ENCODE data around the gene RNASEL. TPM values are rescaled to one million over a fixed set of nuclear protein-coding genes. Genes with fewer than 3 reads are reported as not detected.

RNASEL gene
- total and polyA plus RNA-seq, 4 donors = 1.3 to 3.9 (median 2.4) TPM

- Histone ChIP-seq H3K27ac (ENCODE audit: low read depth in 1 of 2, low read length in 2 of 2) (no peak overlapping the region), H3K27me3 (ENCODE audit: control insufficient read depth in 4 of 4, insufficient read depth in 4 of 4, low read length in 3 of 4) (no peaks in the 10 kb centered on the region), H3K36me3 (ENCODE audit: control insufficient read depth in 4 of 4, insufficient read depth in 3 of 4, low read depth in 1 of 4, low read length in 3 of 4) (no peaks in the 10 kb centered on the region), H3K4me3 (ENCODE audit: low read depth in 1 of 3, low read length in 3 of 3) (no peak overlapping the region), H3K9me3 (ENCODE audit: control insufficient read depth in 4 of 4, low read length in 3 of 4) (no peaks in the 10 kb centered on the region), H3K4me1 (ENCODE audit: control insufficient read depth in 4 of 4, insufficient read depth in 4 of 4, low read length in 3 of 4) (peaks cover 4 to 19% (median 9%) of the 10 kb centered on the region in 4 donors), H3K9ac (ENCODE audit: low read depth in 1 of 2, low read length in 2 of 2) (no peak overlapping the region)
- 81% methylated on average over 1 of the region's 1 CpG for WGBS
- no peak for TF ChIP-seq YY1 (IDR thresholded peaks at IDR 0.05)
- DNase-seq (ENCODE audit: low spot score) = no peak
Measured at GRCh38 chr1:182607566-182607965, 18.5 kb upstream of the RNASEL start.

GRCh38 chr1:182604175-182605164, 15.4 kb upstream of the RNASEL start, which contains the start of gene RGS16:
TSS of gene RGS16 (minus strand) at chr1:182604389. CDS start at chr1:182604259, 130 bp downstream.
- 6% methylated on average over 44 of the region's 44 CpGs for WGBS
- Histone ChIP-seq H3K4me1 (ENCODE audit: control insufficient read depth in 4 of 4, insufficient read depth in 4 of 4, low read length in 3 of 4) (peaks cover 9 to 29% (median 15%) of the 10 kb centered on the region in 4 donors), H3K9me3 (ENCODE audit: control insufficient read depth in 4 of 4, low read length in 3 of 4) (no peaks in the 10 kb centered on the region), H3K9ac (ENCODE audit: low read depth in 1 of 2, low read length in 2 of 2) (peak within 1 kb of the TSS; percentile 21 to 23), H3K27me3 (ENCODE audit: control insufficient read depth in 4 of 4, insufficient read depth in 4 of 4, low read length in 3 of 4) (no peaks in the 10 kb centered on the region), H3K36me3 (ENCODE audit: control insufficient read depth in 4 of 4, insufficient read depth in 3 of 4, low read depth in 1 of 4, low read length in 3 of 4) (peaks cover 0 to 1% (median 0%) of the 10 kb centered on the region in 4 donors), H3K4me3 (ENCODE audit: low read depth in 1 of 3, low read length in 3 of 3) (peak within 1 kb of the TSS; percentile 14 to 68 (median 50)), H3K27ac (ENCODE audit: low read depth in 1 of 2, low read length in 2 of 2) (peak within 1 kb of the TSS; percentile 71 to 80)
- TF ChIP-seq YY1 (IDR thresholded peaks at IDR 0.05) (peak; percentile 41), GABPA (IDR thresholded peaks at IDR 0.05 in 1 of 2, conservative IDR thresholded peaks at IDR 0.05 in 1 of 2) (no peak), HNF4A (conservative IDR thresholded peaks at IDR 0.05) (no peak), ATF3 (IDR thresholded peaks at IDR 0.05) (no peak), MAX (IDR thresholded peaks at IDR 0.05) (peak; percentile 92)
- DNase-seq (ENCODE audit: low spot score) = peak; percentile 93

GRCh38 chr1:182603646-182604174, 14.7 kb upstream of the RNASEL start:
- WGBS = 8% methylated on average over 12 of the region's 12 CpGs
- DNase-seq (ENCODE audit: low spot score) = no peak
- Histone ChIP-seq H3K36me3 (ENCODE audit: control insufficient read depth in 4 of 4, insufficient read depth in 3 of 4, low read depth in 1 of 4, low read length in 3 of 4) (peaks cover 0 to 2% (median 0%) of the 10 kb centered on the region in 4 donors), H3K4me1 (ENCODE audit: control insufficient read depth in 4 of 4, insufficient read depth in 4 of 4, low read length in 3 of 4) (peaks cover 9 to 29% (median 15%) of the 10 kb centered on the region in 4 donors), H3K9ac (ENCODE audit: low read depth in 1 of 2, low read length in 2 of 2) (peak overlapping the region; percentile 21 to 23), H3K9me3 (ENCODE audit: control insufficient read depth in 4 of 4, low read length in 3 of 4) (no peaks in the 10 kb centered on the region), H3K27me3 (ENCODE audit: control insufficient read depth in 4 of 4, insufficient read depth in 4 of 4, low read length in 3 of 4) (no peaks in the 10 kb centered on the region), H3K27ac (ENCODE audit: low read depth in 1 of 2, low read length in 2 of 2) (peak overlapping the region; percentile 71 to 80), H3K4me3 (ENCODE audit: low read depth in 1 of 3, low read length in 3 of 3) (peak overlapping the region; percentile 14 to 68 (median 50))
- TF ChIP-seq ZBTB33 (IDR thresholded peaks at IDR 0.05) = no peak
- no peak for TF ChIP-seq RXRA (IDR thresholded peaks at IDR 0.05)
- no peak for TF ChIP-seq RAD21 (IDR thresholded peaks at IDR 0.05)
- no peak for TF ChIP-seq ATF3 (IDR thresholded peaks at IDR 0.05)
- no peak for TF ChIP-seq JUND (IDR thresholded peaks at IDR 0.05)
- TF ChIP-seq HNF4G (IDR thresholded peaks at IDR 0.05) = no peak
- no peak for TF ChIP-seq NR2F2 (IDR thresholded peaks at IDR 0.05)
- TF ChIP-seq EGR1 (IDR thresholded peaks at IDR 0.05; ENCODE audit: low read depth in 2 of 2) = no peak
- TF ChIP-seq REST (IDR thresholded peaks at IDR 0.05) = no peak
- no peak for TF ChIP-seq CTCF (IDR thresholded peaks at IDR 0.05; ENCODE audit: low read depth, low read length, missing input control)

All from liver (tissue), 9 donors.